ENCODE results near the gene ISCU. TPM values are rescaled to one million over a fixed set of nuclear protein-coding genes. Genes with fewer than 3 reads are reported as not detected.
"Not testable (repeated sequence)": the region's sequence is repeated elsewhere in the genome, so short reads cannot be mapped to it uniquely, and the experiment has no call there.

ISCU gene
- total RNA-seq, 4 donors from 2014 or later = 229 to 512 (median 248) TPM

- Histone ChIP-seq H3K27ac (no peak overlapping the region), H3K9me3 (no peaks in the 10 kb centered on the region), H3K27me3 (no peaks in the 10 kb centered on the region), H3K4me3 (replicated peaks in 1 of 3) (no peak overlapping the region), H3K36me3 (peaks cover 0 to under 1% of the 10 kb centered on the region in 2 donors), H3K4me1 (no peaks in the 10 kb centered on the region)
- intact Hi-C loops (cut with DNase I) = no loop called here
- TF ChIP-seq CTCF (IDR thresholded peaks at IDR 0.05) = no peak
- no peak for TF ChIP-seq POLR2A (IDR thresholded peaks at IDR 0.05)
- WGBS, 2 donors = 89 to 94% methylated on average over 5 of the region's 5 CpGs
- DNase-seq = no peak
These were observed 8.6 kb upstream of the ISCU start for GRCh38 chr12:108553799-108554198.

- H3K36me3 ChIP-seq; DNase-seq; H3K4me3 ChIP-seq (replicated peaks in 1 of 3); H3K27me3 ChIP-seq; intact Hi-C loops (cut with DNase I); H3K27ac ChIP-seq; H3K9me3 ChIP-seq: not testable (repeated sequence)
- WGBS, 2 donors = 90 to 94% methylated on average over 9 of the region's 9 CpGs
- peaks cover 12 to 14% of the 10 kb centered on the region in 2 donors for H3K4me1 ChIP-seq
These were observed 7.0 kb upstream of the ISCU start for GRCh38 chr12:108555383-108555782.

GRCh38 chr12:108559007-108559655 is 3.3 kb upstream of the ISCU start:
- H3K4me3 ChIP-seq (replicated peaks in 1 of 3) = no peak overlapping the region
- intact Hi-C loops (cut with DNase I) = loop anchor here (2.0 kb wide), 1 partner anchor 42 kb away; no protein-coding TSS in a partner anchor
- WGBS, 2 donors = 83 to 85% methylated on average over 14 of the region's 14 CpGs
- peaks cover 17 to 19% of the 10 kb centered on the region in 2 donors for H3K4me1 ChIP-seq
- peaks cover 0 to under 1% of the 10 kb centered on the region in 2 donors for H3K36me3 ChIP-seq
- DNase-seq = no peak
- no peak overlapping the region for H3K27ac ChIP-seq
- TF ChIP-seq CTCF (IDR thresholded peaks at IDR 0.05) = no peak
- H3K27me3 ChIP-seq = no peaks in the 10 kb centered on the region
- H3K9me3 ChIP-seq = no peaks in the 10 kb centered on the region

GRCh38 chr12:108559748-108560147 is 2.6 kb upstream of the ISCU start:
- no peak for DNase-seq
- Histone ChIP-seq H3K4me1 (peaks cover 17 to 19% of the 10 kb centered on the region in 2 donors), H3K9me3 (no peaks in the 10 kb centered on the region), H3K36me3 (peaks cover 0 to 6% of the 10 kb centered on the region in 2 donors), H3K4me3 (replicated peaks in 1 of 3) (peak overlapping the region in 1 of 3 donors; percentile 87), H3K27ac (no peak overlapping the region), H3K27me3 (no peaks in the 10 kb centered on the region)
- intact Hi-C loops (cut with DNase I) = loop anchor here (2.0 to 10.0 kb wide), 2 partner anchors 43 to 245 kb away; no protein-coding TSS in a partner anchor
- 56 to 59% methylated on average over 3 of the region's 3 CpGs for WGBS, 2 donors
- TF ChIP-seq CTCF (IDR thresholded peaks at IDR 0.05) (no peak), POLR2A (IDR thresholded peaks at IDR 0.05) (no peak)

GRCh38 chr12:108560321-108560721 is 2.1 kb upstream of the ISCU start:
- intact Hi-C loops (cut with DNase I) = loop anchor here (10.0 kb wide), 1 partner anchor 244 kb away; no protein-coding TSS in a partner anchor
- no peak for DNase-seq
- WGBS, 2 donors = 0 to 6% methylated on average over 11 to 12 of the region's 12 CpGs
- Histone ChIP-seq H3K27ac (peak overlapping the region in 1 of 3 donors; percentile 94), H3K36me3 (peaks cover 0 to 10% of the 10 kb centered on the region in 2 donors), H3K27me3 (no peaks in the 10 kb centered on the region), H3K9me3 (no peaks in the 10 kb centered on the region), H3K4me1 (peaks cover 17 to 19% of the 10 kb centered on the region in 2 donors), H3K4me3 (replicated peaks in 1 of 3) (peak overlapping the region; percentile 34 to 87 (median 56))
- TF ChIP-seq CTCF (IDR thresholded peaks at IDR 0.05) = no peak
- TF ChIP-seq POLR2A (IDR thresholded peaks at IDR 0.05) = no peak

Data from thyroid gland (tissue), 4 donors.